SK-N-MC (cell line): ENCODE results near the gene VAV1.

Experiments used
- EZH2 ChIP-seq: fragments of 200-600 bp; sonication (generic); IDR thresholded peaks from one replicate; pipeline ENCODE4 v1.6.1; 2017; ENCODE audit warnings: antibody characterized with exemption
- FOXP2 ChIP-seq: optimal IDR thresholded peaks from 2 replicates; pipeline ENCODE3; 2011; ENCODE audit warnings: mild to moderate bottlenecking, moderate library complexity; ENCODE audit not compliant: insufficient read depth; ENCODE audit errors: extremely low read length, control extremely low read depth
- POLR2AphosphoS5 ChIP-seq: IDR thresholded peaks from 2 replicates; pipeline ENCODE4 v1.6.1; 2012; ENCODE audit warnings: mild to moderate bottlenecking, low read depth, low read length, borderline replicate concordance

- no peak for TF ChIP-seq POLR2AphosphoS5
- TF ChIP-seq EZH2 = no peak
- TF ChIP-seq FOXP2 = no peak
These were observed 41.4 kb upstream of the VAV1 start for GRCh38 chr19:6730941-6731670.
